BJ (cell line): ENCODE results near the gene TMTC3. TPM values are rescaled to one million over a fixed set of nuclear protein-coding genes. Genes with fewer than 3 reads are reported as not detected.
A peak's percentile ranks its signal among the peaks of the same experiment; 100 is the strongest.
"Not testable (repeated sequence)": the region's sequence is repeated elsewhere in the genome, so short reads cannot be mapped to it uniquely, and the experiment has no call there.

Source experiments
- CTCF ChIA-PET: fragments of 350-600 bp; formaldehyde crosslinking; extraction: SDS; loops from one replicate; lab custom pipeline; 2021; ENCODE audit warnings: antibody characterized with exemption, inconsistent platforms; lab: Yijun Ruan, JAX
- POLR2A ChIA-PET: fragments of 300-600 bp; sonication (Branson Sonifier 250); formaldehyde crosslinking; extraction: SDS; loops from one replicate; lab custom pipeline; 2021; ENCODE audit warnings: antibody characterized with exemption; lab: Charles Lee
- DNase-seq: peaks from one replicate; pipeline ENCODE4 v3.0.0-alpha.2; 2011; ENCODE audit warnings: low read depth
- H3K27me3 ChIP-seq: 2 replicates; pipeline ENCODE4 v1.6.0; 2011; ENCODE audit warnings: low read length; ENCODE audit not compliant: control insufficient read depth, insufficient read depth
- H3K36me3 ChIP-seq: 2 replicates; pipeline ENCODE4 v1.5.1; 2011; ENCODE audit warnings: low read length; ENCODE audit not compliant: control insufficient read depth, insufficient read depth
- H3K4me3 ChIP-seq: 2 replicates; pipeline ENCODE4 v1.5.1; 2011; ENCODE audit warnings: low read depth, mild to moderate bottlenecking, control low read depth, low read length
- CTCF ChIP-seq: IDR thresholded peaks from 2 replicates; pipeline ENCODE4 v1.5.1; 2011; ENCODE audit warnings: low read depth, mild to moderate bottlenecking, control low read depth, inconsistent platforms, low read length, moderate library complexity; ENCODE audit not compliant: insufficient read depth
- polyA plus RNA-seq: library from polyadenylated mRNA; depleted of rRNA; stranded (reverse); fragments of >200 nt; gene quantifications from 2 replicates; pipeline ENCODE4 v1.2.3, GENCODE V29; 2011

The TMTC3 gene
- polyA plus RNA-seq, 1 experiment: 10.5 TPM

DNA sequence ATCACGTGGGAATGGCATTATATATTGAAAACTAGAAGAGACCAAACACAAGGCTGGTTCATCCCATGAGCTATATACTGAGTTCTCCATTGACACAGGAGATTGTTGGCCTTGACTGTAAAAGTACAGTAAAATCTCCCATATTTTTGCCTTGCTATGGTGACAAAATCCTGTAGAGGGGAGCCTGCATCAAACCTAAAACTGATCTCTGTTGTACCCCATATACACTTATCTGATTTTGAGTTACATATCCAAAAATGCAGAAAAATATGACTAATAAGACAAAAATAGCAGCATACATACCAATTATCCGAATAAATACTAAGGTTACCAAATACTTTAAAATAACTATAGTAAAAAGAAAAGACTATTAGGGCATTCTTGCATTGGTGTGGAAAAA, 60.4 kb downstream of the TMTC3 start:
- ChIA-PET CTCF (no interaction called here), POLR2A (no interaction called here)
- H3K27me3 ChIP-seq: no peaks in the 10 kb centered on the region
- DNase-seq: no peak
- H3K4me3 ChIP-seq: no peak overlapping the region
- H3K36me3 ChIP-seq: no peaks in the 10 kb centered on the region
- TF ChIP-seq CTCF: 0 out of 2 replicates have a peak, but pooled peaks have one; percentile 5

DNA sequence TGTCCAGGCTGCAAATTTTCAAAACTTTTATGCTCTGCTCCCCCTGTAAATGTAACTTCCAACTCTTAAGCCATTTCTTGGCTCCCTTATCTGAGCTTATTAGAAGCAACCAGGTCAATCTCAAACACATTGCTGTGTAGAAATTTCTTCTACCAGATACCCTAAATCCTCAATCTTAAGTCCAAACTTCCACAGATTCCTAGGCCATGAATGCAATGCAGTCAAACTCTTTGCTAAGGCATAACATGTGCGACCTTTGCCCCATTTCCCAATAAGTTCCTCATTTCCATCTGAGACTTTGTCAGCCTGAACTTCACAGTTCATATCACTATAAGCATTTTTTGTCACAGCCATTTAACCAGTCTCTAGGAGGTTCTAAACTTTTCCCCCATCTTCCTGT, 64.5 kb downstream of the TMTC3 start:
- no peak overlapping the region for H3K4me3 ChIP-seq
- POLR2A ChIA-PET: no interaction called here
- H3K36me3 ChIP-seq: no peaks in the 10 kb centered on the region
- DNase-seq: peak; percentile 40
- TF ChIP-seq CTCF: no peak
- H3K27me3 ChIP-seq: no peaks in the 10 kb centered on the region
- CTCF ChIA-PET: no interaction called here

DNA sequence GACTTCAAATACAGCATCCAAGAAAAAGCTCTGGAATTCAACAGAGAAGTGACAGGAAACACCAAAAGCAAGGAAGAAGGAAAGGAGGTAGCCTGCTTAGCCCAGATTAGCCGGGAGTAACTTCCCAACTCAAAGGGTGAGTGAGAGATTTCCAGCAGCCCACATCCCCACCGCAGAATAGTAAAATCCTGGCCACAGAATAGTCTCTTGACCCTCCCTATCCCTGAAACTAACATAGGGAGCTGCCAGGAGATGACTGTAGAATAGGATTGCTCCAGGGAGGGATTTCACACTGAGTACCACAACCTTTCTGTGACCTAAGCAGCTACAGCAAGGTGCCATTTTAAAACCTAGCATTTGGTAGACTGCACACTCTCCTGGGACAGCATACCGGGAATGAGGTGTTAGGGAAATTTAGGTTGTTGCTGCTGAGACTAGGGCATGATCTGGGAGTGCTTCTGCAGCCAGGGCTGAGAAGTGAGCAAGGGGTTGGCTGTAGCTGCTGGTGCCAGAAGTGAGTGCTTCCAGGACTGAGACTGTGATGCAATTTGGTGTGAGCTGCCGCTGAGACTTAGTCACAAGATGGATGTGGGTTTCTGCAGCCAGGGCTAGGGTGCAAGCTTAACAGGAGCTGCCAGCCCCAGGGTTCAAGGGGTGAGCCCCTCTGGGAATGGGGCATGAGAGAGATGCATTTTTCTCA, 66.0 kb downstream of the TMTC3 start:
- CTCF ChIA-PET: interaction anchor here (0.5 to 1.5 kb wide), 3 partner anchors 20 to 657 kb away, joined by 3 to 6 read pairs (median 4); no protein-coding TSS in a partner anchor
- TF ChIP-seq CTCF: no peak

GRCh38 chr12:88208661-88209060, 66.6 kb downstream of the TMTC3 start:
- ChIA-PET CTCF (interaction anchor here (0.5 to 1.5 kb wide), 3 partner anchors 21 to 657 kb away, joined by 3 to 6 read pairs (median 4); no protein-coding TSS in a partner anchor), POLR2A (no interaction called here)
- Histone ChIP-seq H3K27me3 (no peaks in the 10 kb centered on the region), H3K36me3 (no peaks in the 10 kb centered on the region), H3K4me3 (no peak overlapping the region)
- TF ChIP-seq CTCF: no peak
- DNase-seq: no peak

More for the DNA sequence above, 66.0 kb downstream of the TMTC3 start:
- POLR2A ChIA-PET: no interaction called here
- no peaks in the 10 kb centered on the region for H3K27me3 ChIP-seq
- DNase-seq: peak; percentile 39
- no peak overlapping the region for H3K4me3 ChIP-seq
- no peaks in the 10 kb centered on the region for H3K36me3 ChIP-seq

DNA sequence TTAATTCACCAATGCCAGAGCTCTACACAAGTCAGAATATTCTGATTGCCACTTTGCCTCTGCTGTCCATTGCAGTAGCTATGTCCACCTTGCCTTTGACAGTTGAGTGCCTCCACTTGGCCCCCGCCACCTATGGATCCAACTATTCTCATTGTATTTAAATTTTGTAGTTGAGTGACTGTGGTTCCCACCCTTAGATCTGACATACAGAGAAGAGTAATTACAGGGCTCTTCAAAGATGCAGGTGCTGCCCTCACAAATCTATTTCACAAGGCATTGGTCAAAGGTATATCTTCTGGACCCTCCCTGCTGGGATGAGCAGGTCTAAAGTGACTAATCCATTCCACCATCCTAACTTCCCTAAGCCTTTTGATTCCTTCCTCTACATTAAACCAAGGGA, 68.2 kb downstream of the TMTC3 start:
- CTCF ChIA-PET, H3K27me3 ChIP-seq, POLR2A ChIA-PET, DNase-seq, H3K4me3 ChIP-seq, H3K36me3 ChIP-seq: not testable (repeated sequence)
